ENCODE results near the gene GALNT13. TPM values are rescaled to one million over a fixed set of nuclear protein-coding genes. Genes with fewer than 3 reads are reported as not detected.

The GALNT13 gene
- total and polyA plus RNA-seq, 4 donors, result not detected

GRCh38 chr2:154477319-154477718, 605.6 kb downstream of the GALNT13 start:
- Histone ChIP-seq H3K9ac (ENCODE audit: low read depth in 1 of 2, low read length in 2 of 2) (no peak overlapping the region), H3K4me1 (ENCODE audit: control insufficient read depth in 4 of 4, insufficient read depth in 4 of 4, low read length in 3 of 4) (peaks cover 0 to 5% (median 2%) of the 10 kb centered on the region in 4 donors), H3K36me3 (ENCODE audit: control insufficient read depth in 4 of 4, insufficient read depth in 3 of 4, low read depth in 1 of 4, low read length in 3 of 4) (no peaks in the 10 kb centered on the region), H3K27ac (ENCODE audit: low read depth in 1 of 2, low read length in 2 of 2) (no peak overlapping the region), H3K27me3 (ENCODE audit: control insufficient read depth in 4 of 4, insufficient read depth in 4 of 4, low read length in 3 of 4) (no peaks in the 10 kb centered on the region), H3K9me3 (ENCODE audit: control insufficient read depth in 4 of 4, low read length in 3 of 4) (no peaks in the 10 kb centered on the region), H3K4me3 (ENCODE audit: low read depth in 1 of 3, low read length in 3 of 3) (no peak overlapping the region)
- no peak for DNase-seq (ENCODE audit: low spot score)
- no peak for TF ChIP-seq GABPA (IDR thresholded peaks at IDR 0.05 in 1 of 2, conservative IDR thresholded peaks at IDR 0.05 in 1 of 2)
- TF ChIP-seq SP1 (IDR thresholded peaks at IDR 0.05), result peak; percentile 76
- TF ChIP-seq RXRA (IDR thresholded peaks at IDR 0.05), result peak; percentile 75 to 76
- TF ChIP-seq JUND (IDR thresholded peaks at IDR 0.05), result peak in 1 of 2 donors; percentile 11
- peak in 1 of 2 donors; percentile 7 for TF ChIP-seq RAD21 (IDR thresholded peaks at IDR 0.05)
- TF ChIP-seq FOXA1 (IDR thresholded peaks at IDR 0.05), result no peak
- peak; percentile 14 for TF ChIP-seq HNF4G (IDR thresholded peaks at IDR 0.05)
- TF ChIP-seq HNF4A (conservative IDR thresholded peaks at IDR 0.05), result peak; percentile 69 to 75
- no peak for TF ChIP-seq CTCF (IDR thresholded peaks at IDR 0.05; ENCODE audit: low read depth, low read length, missing input control)
- WGBS, result 51% methylated on average over 5 of the region's 5 CpGs

- H3K9me3 ChIP-seq (ENCODE audit: control insufficient read depth in 4 of 4, low read length in 3 of 4), result no peaks in the 10 kb centered on the region
- 65% methylated on average over 1 of the region's 1 CpG for WGBS
- no peak overlapping the region for H3K9ac ChIP-seq (ENCODE audit: low read depth in 1 of 2, low read length in 2 of 2)
- H3K36me3 ChIP-seq (ENCODE audit: control insufficient read depth in 4 of 4, insufficient read depth in 3 of 4, low read depth in 1 of 4, low read length in 3 of 4), result no peaks in the 10 kb centered on the region
- H3K4me3 ChIP-seq (ENCODE audit: low read depth in 1 of 3, low read length in 3 of 3), result no peak overlapping the region
- H3K27ac ChIP-seq (ENCODE audit: low read depth in 1 of 2, low read length in 2 of 2), result no peak overlapping the region
- TF ChIP-seq HNF4G (IDR thresholded peaks at IDR 0.05) (no peak), HNF4A (conservative IDR thresholded peaks at IDR 0.05) (no peak), REST (IDR thresholded peaks at IDR 0.05) (no peak)
- DNase-seq (ENCODE audit: low spot score), result no peak
- H3K4me1 ChIP-seq (ENCODE audit: control insufficient read depth in 4 of 4, insufficient read depth in 4 of 4, low read length in 3 of 4), result peaks cover 5 to 14% (median 11%) of the 10 kb centered on the region in 4 donors
- H3K27me3 ChIP-seq (ENCODE audit: control insufficient read depth in 4 of 4, insufficient read depth in 4 of 4, low read length in 3 of 4), result no peaks in the 10 kb centered on the region
Measured at GRCh38 chr2:154480521-154480920, 608.8 kb downstream of the GALNT13 start.

GRCh38 chr2:154481336-154481735, 609.6 kb downstream of the GALNT13 start:
- no peak overlapping the region for H3K9ac ChIP-seq (ENCODE audit: low read depth in 1 of 2, low read length in 2 of 2)
- peaks cover 5 to 14% (median 11%) of the 10 kb centered on the region in 4 donors for H3K4me1 ChIP-seq (ENCODE audit: control insufficient read depth in 4 of 4, insufficient read depth in 4 of 4, low read length in 3 of 4)
- DNase-seq (ENCODE audit: low spot score), result no peak
- no peaks in the 10 kb centered on the region for H3K27me3 ChIP-seq (ENCODE audit: control insufficient read depth in 4 of 4, insufficient read depth in 4 of 4, low read length in 3 of 4)
- H3K27ac ChIP-seq (ENCODE audit: low read depth in 1 of 2, low read length in 2 of 2), result no peak overlapping the region
- no peak overlapping the region for H3K4me3 ChIP-seq (ENCODE audit: low read depth in 1 of 3, low read length in 3 of 3)
- H3K36me3 ChIP-seq (ENCODE audit: control insufficient read depth in 4 of 4, insufficient read depth in 3 of 4, low read depth in 1 of 4, low read length in 3 of 4), result no peaks in the 10 kb centered on the region
- WGBS, result 87% methylated on average over 2 of the region's 2 CpGs
- no peaks in the 10 kb centered on the region for H3K9me3 ChIP-seq (ENCODE audit: control insufficient read depth in 4 of 4, low read length in 3 of 4)
- TF ChIP-seq RAD21 (IDR thresholded peaks at IDR 0.05) (no peak), HNF4G (IDR thresholded peaks at IDR 0.05) (no peak), ZBTB33 (IDR thresholded peaks at IDR 0.05) (no peak), CTCF (IDR thresholded peaks at IDR 0.05; ENCODE audit: low read depth, low read length, missing input control) (no peak), SP1 (IDR thresholded peaks at IDR 0.05) (no peak), YY1 (IDR thresholded peaks at IDR 0.05) (no peak), RXRA (IDR thresholded peaks at IDR 0.05) (no peak), FOXA2 (IDR thresholded peaks at IDR 0.05) (no peak), HNF4A (conservative IDR thresholded peaks at IDR 0.05) (no peak), REST (IDR thresholded peaks at IDR 0.05) (no peak), GABPA (IDR thresholded peaks at IDR 0.05 in 1 of 2, conservative IDR thresholded peaks at IDR 0.05 in 1 of 2) (no peak)

Measured in liver (tissue), 9 donors.